Femur (tissue), 1 donor: Measurements from ENCODE around the gene RNASE8.
A peak's percentile ranks its signal among the peaks of the same experiment; 100 is the strongest.
"Not testable (repeated sequence)": the region's sequence is repeated elsewhere in the genome, so short reads cannot be mapped to it uniquely, and the experiment has no call there.

Experiments used
- DNase-seq: peaks from one replicate; pipeline ENCODE4 v3.0.0-alpha.2; 2017

Gene RNASE8

DNA sequence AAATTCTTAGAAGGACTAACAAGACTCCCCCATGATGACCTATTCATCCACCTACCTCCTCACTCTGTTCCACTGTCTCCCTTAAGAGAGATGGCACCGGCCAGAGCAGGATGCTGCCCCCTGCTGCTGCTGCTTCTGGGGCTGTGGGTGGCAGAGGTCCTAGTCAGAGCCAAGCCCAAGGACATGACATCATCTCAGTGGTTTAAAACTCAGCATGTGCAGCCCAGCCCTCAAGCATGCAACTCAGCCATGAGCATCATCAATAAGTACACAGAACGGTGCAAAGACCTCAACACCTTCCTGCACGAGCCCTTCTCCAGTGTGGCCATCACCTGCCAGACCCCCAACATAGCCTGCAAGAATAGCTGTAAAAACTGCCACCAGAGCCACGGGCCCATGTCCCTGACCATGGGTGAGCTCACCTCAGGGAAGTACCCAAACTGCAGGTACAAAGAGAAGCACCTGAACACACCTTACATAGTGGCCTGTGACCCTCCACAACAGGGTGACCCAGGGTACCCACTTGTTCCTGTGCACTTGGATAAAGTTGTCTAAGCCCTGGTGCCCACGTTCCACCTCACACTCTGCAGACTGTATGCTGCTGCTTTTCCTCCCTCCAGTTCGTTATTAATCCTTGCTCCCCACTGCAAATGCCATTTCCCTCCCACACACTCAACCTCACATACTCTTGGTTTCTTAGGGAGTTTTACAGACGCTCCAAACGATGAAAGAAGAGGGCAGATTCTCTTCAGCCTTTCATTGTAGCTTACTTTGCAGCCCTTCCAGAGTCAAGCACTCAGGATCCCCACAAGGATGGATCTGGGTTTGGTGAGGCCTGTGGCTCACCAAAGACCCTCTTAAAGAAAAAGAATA lies at the start of gene RNASE8:
RNASE8 (plus strand) TSS at position 20 of the 873 bp plus-strand sequence; CDS start at position 91, 71 bp downstream.
- no peak for DNase-seq

DNA sequence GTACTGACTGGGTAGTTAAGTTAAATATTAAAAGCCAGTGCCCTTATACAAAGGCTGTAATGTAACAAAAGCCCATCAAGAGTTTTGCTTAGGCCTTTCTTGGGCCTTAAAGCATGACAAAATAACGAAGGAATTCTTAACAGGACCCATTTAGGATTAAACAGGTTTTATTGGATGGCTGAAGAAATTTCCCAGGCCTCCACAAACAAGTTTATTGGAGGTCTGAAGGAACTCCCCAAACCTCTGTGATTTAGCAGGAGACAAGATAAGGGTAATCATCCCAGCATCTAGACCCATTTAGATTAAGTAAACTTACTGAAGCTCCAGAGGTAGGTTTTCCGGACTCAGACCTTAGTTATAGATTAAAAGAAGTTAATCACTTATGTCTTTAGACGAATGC lies 47.9 kb upstream of the RNASE8 start:
- DNase-seq: not testable (repeated sequence)

GRCh38 chr14:21011136-21011535 lies 46.5 kb upstream of the RNASE8 start:
- no peak for DNase-seq

- DNase-seq: peak; percentile 91
Measured at GRCh38 chr14:21014761-21015190, 42.8 kb upstream of the RNASE8 start.

DNA sequence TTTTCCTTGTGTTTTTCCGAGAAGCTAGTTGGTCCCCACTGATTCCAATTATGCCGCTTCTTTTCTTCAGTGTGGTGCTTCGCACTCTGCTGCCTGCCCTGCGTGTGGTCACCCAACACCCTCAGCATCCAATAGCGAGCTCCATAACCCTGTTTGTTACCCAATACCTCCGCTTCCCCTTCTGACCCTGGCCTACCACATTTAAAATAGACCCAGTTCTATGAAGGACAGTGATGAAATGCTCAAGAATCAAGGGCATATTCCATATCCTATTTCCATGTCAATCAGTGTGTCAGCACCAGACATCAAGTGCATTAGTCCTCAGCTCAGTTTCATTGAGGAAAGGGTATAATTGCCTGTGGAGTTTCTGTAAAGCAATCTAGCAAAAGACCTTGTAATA lies 42.3 kb upstream of the RNASE8 start:
- no peak for DNase-seq

GRCh38 chr14:21016413-21017190 lies 41.0 kb upstream of the RNASE8 start:
- no peak for DNase-seq

DNA sequence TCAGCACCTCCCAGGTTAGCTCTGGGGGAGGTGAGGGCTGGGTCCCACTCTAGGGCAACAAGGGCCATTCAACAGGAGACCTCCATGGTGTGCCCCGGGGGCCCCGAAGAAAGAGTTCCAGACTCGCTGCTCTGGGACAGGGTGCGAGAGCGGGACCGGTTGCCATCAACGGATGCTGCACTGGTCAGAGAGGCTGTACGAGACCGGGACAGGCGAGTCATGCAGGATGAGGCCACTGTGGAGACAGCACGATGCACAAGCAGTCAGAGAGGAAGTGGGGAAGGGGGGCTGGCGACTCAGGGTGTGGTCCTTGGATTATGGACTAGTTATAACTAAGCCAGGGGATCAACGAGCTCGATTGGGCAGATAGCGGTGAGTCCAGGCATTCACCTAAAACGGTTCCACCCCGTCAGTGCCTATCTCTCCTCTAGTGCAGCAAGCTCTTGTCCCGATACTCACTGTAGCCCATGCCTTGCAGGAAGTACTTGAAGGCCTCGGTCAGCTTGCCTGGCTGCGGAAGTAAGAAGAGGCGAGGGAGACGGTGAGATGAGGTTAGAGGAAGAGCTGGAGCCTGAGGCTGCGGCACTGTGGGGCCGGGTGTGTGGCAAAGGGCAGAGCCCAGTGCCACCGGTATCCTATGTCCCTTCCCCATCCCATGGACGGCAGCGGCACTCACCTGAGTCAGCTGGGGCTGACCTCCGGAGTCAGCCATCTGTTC lies 39.9 kb upstream of the RNASE8 start:
- DNase-seq: no peak

DNA sequence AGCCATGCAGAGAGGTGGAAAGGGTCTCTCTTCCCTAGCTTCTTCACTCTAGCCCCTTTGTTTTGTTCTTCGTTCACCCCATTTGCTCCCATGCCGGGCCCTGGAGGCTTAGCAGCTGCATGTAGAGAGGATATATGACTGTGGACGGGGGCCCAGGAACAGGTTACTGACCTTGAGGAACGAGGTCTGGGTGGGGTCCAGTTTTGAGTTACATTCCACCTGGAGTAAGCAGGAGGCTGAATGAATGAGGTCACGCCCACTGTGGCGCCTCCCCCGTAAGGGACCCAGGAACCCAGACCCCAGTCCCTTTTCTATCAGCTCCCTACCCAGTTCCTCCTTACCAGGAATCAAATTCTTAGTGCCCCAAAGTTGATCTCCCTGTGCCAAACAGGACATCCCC lies 39.3 kb upstream of the RNASE8 start:
- DNase-seq: no peak

DNA sequence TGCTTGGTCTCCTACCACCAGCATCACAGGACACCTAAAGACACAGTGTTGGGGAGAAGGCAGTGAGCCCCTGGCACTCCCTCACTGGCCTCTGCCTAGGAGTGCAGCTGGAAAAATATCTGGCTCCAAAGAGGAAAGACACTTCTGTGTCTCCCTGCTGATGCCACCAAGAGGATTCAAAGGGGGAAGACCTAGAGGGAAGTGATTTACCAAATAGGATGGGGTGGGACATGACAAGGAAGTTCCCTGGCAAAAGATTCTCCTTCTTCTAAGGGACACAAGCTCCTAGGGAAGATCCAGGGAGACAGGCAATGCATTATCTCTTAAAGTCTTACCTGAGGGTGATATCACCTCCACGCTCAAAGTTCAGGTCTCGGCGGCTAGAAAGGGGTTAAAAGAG lies 38.8 kb upstream of the RNASE8 start:
- DNase-seq: no peak

- no peak for DNase-seq
Measured at GRCh38 chr14:21019366-21019765, 38.3 kb upstream of the RNASE8 start.

- DNase-seq: no peak
Measured at GRCh38 chr14:21020977-21021545, 36.6 kb upstream of the RNASE8 start.

- DNase-seq: no peak
Measured at GRCh38 chr14:21022686-21023085, 34.9 kb upstream of the RNASE8 start.

- no peak for DNase-seq
Measured at GRCh38 chr14:21023174-21023573, 34.4 kb upstream of the RNASE8 start.

GRCh38 chr14:21023817-21024584 lies 33.6 kb upstream of the RNASE8 start:
- DNase-seq: no peak

DNA sequence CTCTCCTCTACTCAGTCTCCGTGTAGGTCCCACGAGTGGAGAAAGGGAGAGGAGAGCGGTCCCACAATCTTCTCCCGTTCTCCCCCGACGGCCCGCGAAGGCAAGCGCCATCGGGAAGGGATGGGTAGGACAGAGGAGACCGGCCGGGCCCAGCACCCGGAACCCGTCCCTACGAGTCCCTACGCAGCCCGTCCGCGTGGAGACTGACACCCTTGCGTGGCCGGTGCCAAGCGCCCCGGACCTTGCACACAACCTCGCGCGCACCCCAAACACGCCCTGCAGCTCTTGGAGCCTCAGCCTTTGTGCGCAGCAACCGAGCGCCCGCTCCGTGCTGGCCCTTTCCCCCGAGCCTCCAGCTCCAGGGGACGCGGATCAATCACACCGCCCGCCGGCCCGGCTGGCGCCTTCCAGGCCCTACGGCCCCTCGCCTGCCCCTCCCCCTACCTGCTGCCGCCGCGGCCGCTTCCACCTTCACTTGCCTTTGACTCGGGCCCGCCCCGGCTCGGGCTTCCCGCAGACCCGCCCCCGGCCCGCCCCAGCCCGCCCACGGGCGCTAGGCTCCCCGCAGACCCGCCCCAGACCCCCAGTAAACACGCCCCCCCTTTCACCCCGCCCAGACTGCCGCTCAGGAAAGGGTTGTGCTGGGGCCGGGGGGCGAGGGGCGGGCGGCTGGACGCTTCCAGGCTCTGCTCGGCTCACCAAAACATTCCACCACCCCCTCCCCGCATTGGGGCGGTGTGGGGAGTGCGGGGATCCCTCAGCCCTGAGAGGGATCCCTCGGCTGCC lies 32.8 kb upstream of the RNASE8 start, which contains the start of gene NDRG2:
NDRG2 (minus strand) TSS at position 477 of the 786 bp plus-strand sequence. CDS start 1,746 bp downstream, outside the sequence.
- peak; percentile 87 for DNase-seq

DNA sequence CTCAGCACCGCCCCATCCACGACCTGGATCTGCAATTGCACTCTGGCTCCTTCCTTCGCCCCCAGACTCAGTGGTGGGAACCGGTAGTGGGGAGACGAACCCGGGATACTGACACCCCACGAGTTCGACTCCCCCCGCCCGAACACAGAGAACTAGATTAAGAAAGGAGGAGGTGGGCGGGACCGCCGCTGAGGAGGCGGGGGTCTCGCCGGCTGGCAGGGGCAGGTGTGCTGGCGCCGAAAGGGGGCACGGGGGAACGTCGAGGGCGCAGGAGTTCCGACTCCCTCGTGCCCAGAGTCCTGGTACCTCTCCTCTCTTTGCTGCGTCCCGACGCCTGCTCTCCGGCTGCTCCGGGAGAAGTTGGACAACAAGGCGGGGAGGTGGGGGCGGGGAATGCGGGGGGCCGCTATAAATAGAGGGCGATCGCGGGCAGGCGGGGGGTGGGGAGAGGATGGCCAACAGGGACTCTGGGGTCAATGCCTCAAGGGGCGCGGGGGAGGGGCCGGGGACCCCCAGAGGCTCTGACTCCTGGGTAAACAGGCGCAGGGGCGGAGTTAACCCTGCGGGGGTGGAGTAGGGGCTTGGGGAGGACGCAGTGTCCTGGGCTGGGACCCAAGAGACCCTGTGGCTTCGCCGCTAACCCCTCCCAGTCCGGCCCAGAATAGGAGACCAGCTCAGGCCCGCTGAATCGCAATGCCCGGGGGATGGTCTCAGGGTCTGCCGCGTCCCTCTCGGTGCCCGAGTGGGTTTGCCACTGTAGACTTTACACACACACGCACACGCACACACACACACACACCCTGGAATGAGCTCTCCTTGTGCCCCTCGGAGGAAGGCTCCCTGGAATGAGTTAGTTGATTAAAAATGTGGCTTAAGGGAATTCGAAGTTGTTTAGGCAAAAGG lies 32.0 kb upstream of the RNASE8 start:
- peak; percentile 80 for DNase-seq

DNA sequence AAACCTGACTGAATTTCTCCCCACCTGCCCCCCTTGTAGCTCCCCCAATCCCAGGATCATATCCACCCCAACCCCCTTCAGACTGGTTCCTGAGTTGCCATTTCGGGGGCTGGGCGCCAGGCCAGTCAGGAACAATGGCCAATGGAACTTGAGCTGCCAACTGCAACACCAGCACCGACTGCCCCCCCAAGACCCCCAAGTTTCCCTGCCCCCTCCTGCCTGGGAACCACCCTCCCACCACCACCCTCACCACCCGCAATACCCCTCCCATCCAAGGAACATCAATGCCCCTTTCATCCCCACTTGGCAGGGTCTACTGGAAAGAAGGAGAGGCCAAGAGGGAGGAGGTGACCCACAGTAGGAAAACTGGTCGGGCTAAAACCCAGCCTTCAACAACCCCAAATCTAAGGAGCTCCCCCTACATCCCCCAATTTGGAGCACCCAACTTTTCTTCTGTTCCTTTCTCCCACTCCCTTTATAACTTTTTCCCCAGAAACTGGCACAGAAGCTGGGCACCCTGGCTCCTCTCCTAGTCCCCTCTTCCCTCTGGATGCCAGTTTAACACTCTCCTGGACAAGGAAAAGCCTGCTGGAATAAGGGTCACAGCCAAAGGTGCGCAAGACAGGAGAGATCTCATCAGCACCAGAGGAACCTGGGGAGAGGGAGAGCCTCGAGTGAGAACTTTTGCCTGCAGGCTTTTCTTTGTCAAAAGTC lies 31.2 kb upstream of the RNASE8 start:
- DNase-seq: peak; percentile 71

DNA sequence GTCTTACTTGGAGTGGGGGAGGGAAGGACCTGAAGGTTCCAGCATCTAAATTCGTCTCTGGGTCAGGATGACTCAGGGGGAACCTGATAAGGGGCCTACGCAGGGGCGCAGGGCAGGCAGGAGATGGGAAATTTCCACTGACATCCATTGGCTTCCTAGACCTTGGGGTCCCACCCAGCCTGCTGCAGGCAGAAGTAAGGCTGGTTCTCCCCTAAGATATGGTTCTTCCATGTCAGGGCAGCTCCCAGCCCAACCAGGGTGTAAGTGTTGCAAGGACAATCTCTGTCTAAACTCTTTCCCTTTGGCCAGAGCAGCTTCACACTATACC lies 30.7 kb upstream of the RNASE8 start:
- DNase-seq: no peak

DNA sequence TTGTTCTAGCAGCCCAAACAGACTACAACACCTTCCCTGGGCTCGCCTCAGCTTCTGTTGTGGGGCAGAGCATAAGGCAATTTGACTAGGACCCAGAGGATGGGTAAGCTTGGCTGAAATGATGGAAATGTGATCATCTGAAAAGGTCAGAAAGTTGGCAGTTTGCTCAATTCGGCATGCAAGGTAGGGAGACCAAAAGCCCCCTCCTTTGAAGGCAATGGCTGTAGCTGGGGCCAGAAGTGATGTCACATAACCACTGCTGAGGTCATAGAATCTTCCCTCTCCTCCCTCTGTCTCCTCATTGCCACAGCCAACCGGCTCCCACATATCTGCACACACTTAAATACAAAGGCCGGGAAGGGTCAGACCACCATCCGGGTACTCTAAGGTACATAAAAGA lies 27.7 kb upstream of the RNASE8 start, which contains the start of gene TPPP2:
TPPP2 (plus strand) TSS at position 301 of the 400 bp plus-strand sequence. CDS start 365 bp downstream, outside the sequence.
- no peak for DNase-seq
